ENCODE measurements around the gene CCL26.
A peak's percentile ranks its signal among the peaks of the same experiment; 100 is the strongest.
"Not testable (repeated sequence)": the region's sequence is repeated elsewhere in the genome, so short reads cannot be mapped to it uniquely, and the experiment has no call there.

The CCL26 gene

GRCh38 chr7:75771224-75771623, 787 bp downstream of the CCL26 start:
- no peak for TF ChIP-seq Cebpa-rat (IDR thresholded peaks at IDR 0.05)
- H3K27me3 ChIP-seq, result no peaks in the 10 kb centered on the region
- no peaks in the 10 kb centered on the region for H3K9me3 ChIP-seq
- H4K20me1 ChIP-seq, result no peaks in the 10 kb centered on the region
- H3K4me3 ChIP-seq, result no peak overlapping the region
- no peaks in the 10 kb centered on the region for H3K36me3 ChIP-seq
- no peak overlapping the region for H3K9ac ChIP-seq
- no peak overlapping the region for H3K4me2 ChIP-seq
- H3K4me1 ChIP-seq, result peaks cover 21% of the 10 kb centered on the region
- H3K27ac ChIP-seq, result no peak overlapping the region

- Histone ChIP-seq H3K27me3 (no peaks in the 10 kb centered on the region), H3K9me3 (no peaks in the 10 kb centered on the region), H4K20me1 (no peaks in the 10 kb centered on the region), H3K4me1 (peaks cover 19% of the 10 kb centered on the region), H3K4me3 (no peak overlapping the region), H3K36me3 (no peaks in the 10 kb centered on the region), H3K27ac (no peak overlapping the region), H3K9ac (no peak overlapping the region), H3K4me2 (no peak overlapping the region)
- no peak for TF ChIP-seq Cebpa-rat (IDR thresholded peaks at IDR 0.05)
Observed at GRCh38 chr7:75762350-75762917, 9.6 kb downstream of the CCL26 start.

- H3K4me2 ChIP-seq, H3K9me3 ChIP-seq, H3K27ac ChIP-seq, H3K36me3 ChIP-seq, H3K27me3 ChIP-seq, H4K20me1 ChIP-seq, H3K9ac ChIP-seq, H3K4me3 ChIP-seq: not testable (repeated sequence)
- H3K4me1 ChIP-seq, result peaks cover 23% of the 10 kb centered on the region
Observed at GRCh38 chr7:75761801-75762200, 10.2 kb downstream of the CCL26 start.

GRCh38 chr7:75758491-75758890, 13.5 kb downstream of the CCL26 start:
- Histone ChIP-seq H3K4me2 (no peak overlapping the region), H3K9me3 (no peaks in the 10 kb centered on the region), H3K9ac (no peak overlapping the region), H4K20me1 (no peaks in the 10 kb centered on the region), H3K27me3 (no peaks in the 10 kb centered on the region), H3K36me3 (no peaks in the 10 kb centered on the region), H3K27ac (no peak overlapping the region), H3K4me1 (peaks cover 51% of the 10 kb centered on the region), H3K4me3 (no peak overlapping the region)
- peak; percentile 10; the same call in 1 of the 2 replicates for TF ChIP-seq Cebpa-rat (IDR thresholded peaks at IDR 0.05)

GRCh38 chr7:75757860-75758259, 14.2 kb downstream of the CCL26 start:
- Histone ChIP-seq H3K9ac (no peak overlapping the region), H3K9me3 (no peaks in the 10 kb centered on the region), H3K4me3 (no peak overlapping the region), H3K4me2 (no peak overlapping the region), H3K4me1 (peaks cover 58% of the 10 kb centered on the region), H4K20me1 (no peaks in the 10 kb centered on the region), H3K27me3 (no peaks in the 10 kb centered on the region), H3K27ac (no peak overlapping the region), H3K36me3 (no peaks in the 10 kb centered on the region)
- no peak for TF ChIP-seq Cebpa-rat (IDR thresholded peaks at IDR 0.05)

- no peaks in the 10 kb centered on the region for H3K27me3 ChIP-seq
- no peaks in the 10 kb centered on the region for H4K20me1 ChIP-seq
- H3K4me3 ChIP-seq, result no peak overlapping the region
- no peaks in the 10 kb centered on the region for H3K9me3 ChIP-seq
- H3K4me1 ChIP-seq, result peaks cover 65% of the 10 kb centered on the region
- no peak overlapping the region for H3K27ac ChIP-seq
- no peak overlapping the region for H3K4me2 ChIP-seq
- no peak overlapping the region for H3K9ac ChIP-seq
- no peak for TF ChIP-seq Cebpa-rat (IDR thresholded peaks at IDR 0.05)
- H3K36me3 ChIP-seq, result no peaks in the 10 kb centered on the region
Observed at GRCh38 chr7:75756991-75757676, 14.9 kb downstream of the CCL26 start.

GRCh38 chr7:75756206-75756990, 15.6 kb downstream of the CCL26 start:
- Histone ChIP-seq H3K36me3 (no peaks in the 10 kb centered on the region), H3K4me3 (no peak overlapping the region), H3K9me3 (no peaks in the 10 kb centered on the region), H3K4me1 (peaks cover 72% of the 10 kb centered on the region), H4K20me1 (no peaks in the 10 kb centered on the region), H3K9ac (no peak overlapping the region), H3K27ac (0 out of 2 replicates have a peak overlapping the region, but pooled peaks have one; percentile 10), H3K4me2 (peak overlapping the region; percentile 18), H3K27me3 (no peaks in the 10 kb centered on the region)
- no peak for TF ChIP-seq Cebpa-rat (IDR thresholded peaks at IDR 0.05)

GRCh38 chr7:75743455-75743859, 28.6 kb downstream of the CCL26 start:
- H3K9me3 ChIP-seq, result no peaks in the 10 kb centered on the region
- H4K20me1 ChIP-seq, result no peaks in the 10 kb centered on the region
- no peak overlapping the region for H3K27ac ChIP-seq
- peaks cover 81% of the 10 kb centered on the region for H3K4me1 ChIP-seq
- TF ChIP-seq Cebpa-rat (IDR thresholded peaks at IDR 0.05), result no peak
- no peak overlapping the region for H3K4me3 ChIP-seq
- no peaks in the 10 kb centered on the region for H3K36me3 ChIP-seq
- H3K4me2 ChIP-seq, result no peak overlapping the region
- no peak overlapping the region for H3K9ac ChIP-seq
- no peaks in the 10 kb centered on the region for H3K27me3 ChIP-seq

- TF ChIP-seq Cebpa-rat (IDR thresholded peaks at IDR 0.05), result peak; percentile 23; the same call in 1 of the 2 replicates
- H3K36me3 ChIP-seq, result no peaks in the 10 kb centered on the region
- no peaks in the 10 kb centered on the region for H3K9me3 ChIP-seq
- peak overlapping the region; percentile 54 for H3K27ac ChIP-seq
- no peaks in the 10 kb centered on the region for H3K27me3 ChIP-seq
- peaks cover 7% of the 10 kb centered on the region; the same call in 1 of the 2 replicates for H4K20me1 ChIP-seq
- peak overlapping the region; percentile 42; the same call in 1 of the 2 replicates for H3K9ac ChIP-seq
- peak overlapping the region; percentile 90 for H3K4me2 ChIP-seq
- peak overlapping the region; percentile 36 for H3K4me3 ChIP-seq
- peaks cover 78% of the 10 kb centered on the region for H3K4me1 ChIP-seq
Observed at GRCh38 chr7:75740846-75741497, 31.0 kb downstream of the CCL26 start.
